A673 (cell line): Measurements from ENCODE around the gene KIDINS220.

Experiments
- EZH2 ChIP-seq: fragments of 200-600 bp; sonication (generic); IDR thresholded peaks from 2 replicates; pipeline ENCODE4 v1.6.1; 2017; ENCODE audit warnings: borderline replicate concordance, low read depth, mild to moderate bottlenecking, mixed read lengths, antibody characterized with exemption, low read length; ENCODE audit not compliant: poor library complexity, severe bottlenecking
- TF ChIP-seq, protein P1 (sequence below): fragments of 300-800, 200-600 bp; sonication (generic); conservative IDR thresholded peaks from 2 replicates; pipeline ENCODE4 v1.5.1; 2017; ENCODE audit warnings: low read depth, mild to moderate bottlenecking, antibody characterized with exemption, low read length, moderate library complexity, mixed read lengths

DNA sequence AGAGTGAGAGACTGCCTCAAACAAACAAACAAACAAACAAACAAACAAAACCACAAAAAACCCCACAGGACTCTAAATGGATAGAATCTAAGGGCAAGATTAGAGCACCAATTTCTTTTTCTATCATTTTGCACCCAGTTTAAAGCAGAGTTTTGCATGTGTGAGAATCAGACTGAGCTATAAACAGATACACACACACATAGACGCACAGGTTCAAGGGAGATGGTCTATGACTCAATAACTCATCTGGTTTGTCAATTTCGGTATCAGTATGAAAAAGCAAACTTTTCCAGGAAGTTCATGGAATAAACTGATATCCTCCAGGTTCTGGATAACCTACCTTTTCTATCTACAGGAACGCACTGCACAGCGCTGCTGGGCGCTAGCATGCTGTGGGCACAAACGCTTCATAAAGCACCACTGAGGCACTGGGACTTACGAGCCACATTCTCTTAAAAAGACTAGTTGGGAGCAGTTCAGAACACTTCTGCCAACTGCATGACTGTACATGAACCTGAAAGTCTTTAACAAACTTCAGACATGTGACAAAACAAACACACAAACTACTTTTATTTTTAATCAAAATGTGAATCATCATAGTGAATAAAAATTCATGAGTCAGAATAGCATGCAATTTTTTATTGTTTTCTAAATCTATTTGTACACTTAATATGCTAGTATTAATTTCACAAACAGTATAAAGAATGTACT lies 109.0 kb downstream of the KIDINS220 start:
- no peak for TF ChIP-seq EZH2
- TF ChIP-seq, protein P1, sequence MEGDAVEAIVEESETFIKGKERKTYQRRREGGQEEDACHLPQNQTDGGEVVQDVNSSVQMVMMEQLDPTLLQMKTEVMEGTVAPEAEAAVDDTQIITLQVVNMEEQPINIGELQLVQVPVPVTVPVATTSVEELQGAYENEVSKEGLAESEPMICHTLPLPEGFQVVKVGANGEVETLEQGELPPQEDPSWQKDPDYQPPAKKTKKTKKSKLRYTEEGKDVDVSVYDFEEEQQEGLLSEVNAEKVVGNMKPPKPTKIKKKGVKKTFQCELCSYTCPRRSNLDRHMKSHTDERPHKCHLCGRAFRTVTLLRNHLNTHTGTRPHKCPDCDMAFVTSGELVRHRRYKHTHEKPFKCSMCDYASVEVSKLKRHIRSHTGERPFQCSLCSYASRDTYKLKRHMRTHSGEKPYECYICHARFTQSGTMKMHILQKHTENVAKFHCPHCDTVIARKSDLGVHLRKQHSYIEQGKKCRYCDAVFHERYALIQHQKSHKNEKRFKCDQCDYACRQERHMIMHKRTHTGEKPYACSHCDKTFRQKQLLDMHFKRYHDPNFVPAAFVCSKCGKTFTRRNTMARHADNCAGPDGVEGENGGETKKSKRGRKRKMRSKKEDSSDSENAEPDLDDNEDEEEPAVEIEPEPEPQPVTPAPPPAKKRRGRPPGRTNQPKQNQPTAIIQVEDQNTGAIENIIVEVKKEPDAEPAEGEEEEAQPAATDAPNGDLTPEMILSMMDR = no peak
